ENCODE data around the gene CCDC197.

- TF ChIP-seq CTCF (conservative IDR thresholded peaks at IDR 0.05; ENCODE audit: low read length) (no peak), EZH2phosphoT487 (IDR thresholded peaks at IDR 0.05; ENCODE audit: borderline replicate concordance) (no peak)
Measured at GRCh38 chr14:94022532-94023411, 25.7 kb downstream of the CCDC197 start.

Data from Loucy (cell line).